ENCODE measurements around the gene SLC24A4. TPM values are rescaled to one million over a fixed set of nuclear protein-coding genes. Genes with fewer than 3 reads are reported as not detected.
A peak's percentile ranks its signal among the peaks of the same experiment; 100 is the strongest.

Gene SLC24A4
- total RNA-seq, 1 experiment from 2014 or later = not detected

- Histone ChIP-seq H3K4me3 (ENCODE audit: low read length) (no peak overlapping the region), H3F3A (ENCODE audit: low read length, unreplicated experiment) (peaks cover 4% of the 10 kb centered on the region), H3K4me2 (ENCODE audit: low read length) (0 out of 2 replicates have a peak overlapping the region, but pooled peaks have one; percentile 12), H3K79me2 (ENCODE audit: low read length) (no peaks in the 10 kb centered on the region), H3K9me2 (replicated peaks; ENCODE audit: low read length) (no peaks in the 10 kb centered on the region), H4K20me1 (ENCODE audit: low read length) (no peaks in the 10 kb centered on the region), H3K27me3 (ENCODE audit: low read length) (no peaks in the 10 kb centered on the region), H3K27ac (ENCODE audit: low read length) (no peak overlapping the region), H3K9ac (ENCODE audit: low read length) (no peak overlapping the region), H2AFZ (ENCODE audit: low read length) (no peak overlapping the region), H3K4me1 (ENCODE audit: insufficient read depth, low read length) (peaks cover 54% of the 10 kb centered on the region), H3K36me3 (ENCODE audit: low read depth, low read length) (no peaks in the 10 kb centered on the region), H3K9me3 (ENCODE audit: low read length) (no peaks in the 10 kb centered on the region)
- CTCF ChIA-PET = no interaction called here
- BruUV-seq (replicated peaks) = no TSS peak
- intact Hi-C loops (cut with micrococcal nuclease) = loop anchor here (5.0 kb wide), 2 partner anchors 40 to 105 kb away; no protein-coding TSS in a partner anchor
- ATAC-seq (0 out of 2 replicates have a peak, but pooled peaks have one; percentile 3), DNase-seq (peak; percentile 64)
- TF ChIP-seq EZH2 (IDR thresholded peaks at IDR 0.05; ENCODE audit: low read length, unreplicated experiment) = no peak
- POLR2A ChIA-PET (ENCODE audit: unreplicated experiment) = no interaction called here
Observed at GRCh38 chr14:92501891-92502351, 179.0 kb downstream of the SLC24A4 start.

GRCh38 chr14:92502541-92503286, 179.7 kb downstream of the SLC24A4 start:
- Histone ChIP-seq H3K9ac (ENCODE audit: low read length) (no peak overlapping the region), H3K9me2 (replicated peaks; ENCODE audit: low read length) (no peaks in the 10 kb centered on the region), H3K4me1 (ENCODE audit: insufficient read depth, low read length) (peaks cover 61% of the 10 kb centered on the region), H3K4me3 (ENCODE audit: low read length) (no peak overlapping the region), H3K4me2 (ENCODE audit: low read length) (0 out of 2 replicates have a peak overlapping the region, but pooled peaks have one; percentile 12), H2AFZ (ENCODE audit: low read length) (no peak overlapping the region), H3K27me3 (ENCODE audit: low read length) (no peaks in the 10 kb centered on the region), H3K36me3 (ENCODE audit: low read depth, low read length) (no peaks in the 10 kb centered on the region), H3K9me3 (ENCODE audit: low read length) (no peaks in the 10 kb centered on the region), H3K79me2 (ENCODE audit: low read length) (no peaks in the 10 kb centered on the region), H3F3A (ENCODE audit: low read length, unreplicated experiment) (peaks cover 4% of the 10 kb centered on the region), H4K20me1 (ENCODE audit: low read length) (no peaks in the 10 kb centered on the region), H3K27ac (ENCODE audit: low read length) (no peak overlapping the region)
- DNase-seq = no peak
- ATAC-seq = no peak
- POLR2A ChIA-PET (ENCODE audit: unreplicated experiment) = no interaction called here
- BruUV-seq (replicated peaks) = no TSS peak
- TF ChIP-seq EZH2 (IDR thresholded peaks at IDR 0.05; ENCODE audit: low read length, unreplicated experiment) = no peak
- TF ChIP-seq CTCF (conservative IDR thresholded peaks at IDR 0.05; ENCODE audit: low read depth, low read length) = no peak
- no peak for TF ChIP-seq EZH2phosphoT487 (IDR thresholded peaks at IDR 0.05; ENCODE audit: borderline replicate concordance, low read length)
- intact Hi-C loops (cut with micrococcal nuclease) = loop anchor here (5.0 kb wide), 2 partner anchors 40 to 105 kb away; no protein-coding TSS in a partner anchor
- CTCF ChIA-PET = no interaction called here

GRCh38 chr14:92503756-92504491, 181.0 kb downstream of the SLC24A4 start:
- H3K79me2 ChIP-seq (ENCODE audit: low read length) = no peaks in the 10 kb centered on the region
- peaks cover 4% of the 10 kb centered on the region for H3F3A ChIP-seq (ENCODE audit: low read length, unreplicated experiment)
- DNase-seq = peak; percentile 95
- no peaks in the 10 kb centered on the region for H3K9me2 ChIP-seq (replicated peaks; ENCODE audit: low read length)
- no peak overlapping the region for H2AFZ ChIP-seq (ENCODE audit: low read length)
- H3K4me2 ChIP-seq (ENCODE audit: low read length) = peak overlapping the region; percentile 42
- ATAC-seq = peak; percentile 93
- TF ChIP-seq EZH2 (IDR thresholded peaks at IDR 0.05; ENCODE audit: low read length, unreplicated experiment) (no peak), CTCF (conservative IDR thresholded peaks at IDR 0.05; ENCODE audit: low read depth, low read length) (no peak), EZH2phosphoT487 (IDR thresholded peaks at IDR 0.05; ENCODE audit: borderline replicate concordance, low read length) (no peak)
- H3K4me3 ChIP-seq (ENCODE audit: low read length) = no peak overlapping the region
- no peaks in the 10 kb centered on the region for H4K20me1 ChIP-seq (ENCODE audit: low read length)
- H3K27me3 ChIP-seq (ENCODE audit: low read length) = no peaks in the 10 kb centered on the region
- ChIA-PET POLR2A (ENCODE audit: unreplicated experiment) (no interaction called here), CTCF (no interaction called here)
- H3K27ac ChIP-seq (ENCODE audit: low read length) = peak overlapping the region; percentile 69
- no peak overlapping the region for H3K9ac ChIP-seq (ENCODE audit: low read length)
- no peaks in the 10 kb centered on the region for H3K9me3 ChIP-seq (ENCODE audit: low read length)
- BruUV-seq (replicated peaks) = no TSS peak
- intact Hi-C loops (cut with micrococcal nuclease) = loop anchor here (5.0 kb wide), 2 partner anchors 38 to 103 kb away; no protein-coding TSS in a partner anchor
- H3K4me1 ChIP-seq (ENCODE audit: insufficient read depth, low read length) = peaks cover 61% of the 10 kb centered on the region
- H3K36me3 ChIP-seq (ENCODE audit: low read depth, low read length) = no peaks in the 10 kb centered on the region
